ES-I3 (cell line): ENCODE results near the gene FZD10.

Source experiments
- H3K36me3 ChIP-seq: 2 replicates; pipeline ENCODE4 v1.6.1; 2013; ENCODE audit warnings: mild to moderate bottlenecking, low read length, control low read depth, moderate library complexity; ENCODE audit not compliant: insufficient read depth
- H3K4me1 ChIP-seq: 2 replicates; pipeline ENCODE4 v1.6.1; 2013; ENCODE audit warnings: mild to moderate bottlenecking, control low read depth, low read length; ENCODE audit not compliant: insufficient read depth
- H3K9ac ChIP-seq: 2 replicates; pipeline ENCODE4 v1.6.1; 2013; ENCODE audit warnings: low read depth, mild to moderate bottlenecking, low read length, moderate library complexity
- H3K9me3 ChIP-seq: 2 replicates; pipeline ENCODE4 v1.6.1; 2013; ENCODE audit warnings: mild to moderate bottlenecking, low read length, moderate library complexity; ENCODE audit not compliant: control insufficient read depth, insufficient read depth

Gene FZD10

GRCh38 chr12:130214686-130215395 lies 52.6 kb downstream of the FZD10 start:
- Histone ChIP-seq H3K4me1 (peaks cover 4% of the 10 kb centered on the region), H3K9ac (no peak overlapping the region), H3K36me3 (no peaks in the 10 kb centered on the region), H3K9me3 (no peaks in the 10 kb centered on the region)
